Suprapubic skin (tissue), 4 donors: ENCODE results near the gene FYN. TPM values are rescaled to one million over a fixed set of nuclear protein-coding genes. Genes with fewer than 3 reads are reported as not detected.

Source experiments
- DNase-seq, 2 donors: peaks; one replicate each; pipeline ENCODE4 v3.0.0-alpha.2; 2019; ENCODE audit warnings: low spot score in 2 of 2
- H3K27ac ChIP-seq: fragments of 200-600 bp; sonication (generic); one replicate; pipeline ENCODE4 v1.5.1; 2019
- H3K27me3 ChIP-seq: fragments of 200-600 bp; sonication (generic); one replicate; pipeline ENCODE4 v1.5.1; 2019
- H3K36me3 ChIP-seq: fragments of 200-600 bp; sonication (generic); one replicate; pipeline ENCODE4 v1.5.1; 2019
- H3K4me1 ChIP-seq: fragments of 200-600 bp; sonication (generic); one replicate; pipeline ENCODE4 v1.5.1; 2019
- H3K4me3 ChIP-seq: fragments of 200-600 bp; sonication (generic); one replicate; pipeline ENCODE4 v1.5.1; 2019; ENCODE audit warnings: mild to moderate bottlenecking
- H3K9me3 ChIP-seq: fragments of 200-600 bp; sonication (generic); one replicate; pipeline ENCODE4 v1.5.1; 2019
- EP300 ChIP-seq: sonication (generic); formaldehyde crosslinking; IDR thresholded peaks from one replicate; pipeline ENCODE4 v1.6.1; 2017; ENCODE audit warnings: antibody characterized with exemption
- POLR2A ChIP-seq, 2 donors: fragments of 450-650 bp; IDR thresholded peaks; one replicate each; pipeline ENCODE4 v1.6.1; 2017; ENCODE audit warnings: antibody characterized with exemption in 2 of 2, mild to moderate bottlenecking in 2 of 2, moderate library complexity in 2 of 2
- POLR2AphosphoS5 ChIP-seq, 3 donors: sonication (generic); formaldehyde crosslinking; IDR thresholded peaks; one replicate each; pipeline ENCODE4 v1.6.1; 2017; ENCODE audit warnings: antibody characterized with exemption in 3 of 3
- WGBS: methylation state at CpG from one replicate; pipeline ENCODE4 v1.1.5; 2018; 5-methylcytosine and 5-hydroxymethylcytosine counted together
- total RNA-seq, 4 donors: library from RNA; depleted of rRNA; stranded (reverse); fragments of >200 nt; gene quantifications; one replicate each; pipeline ENCODE4 v1.1.0, GENCODE V29; 2016
- TF ChIP-seq, protein P1 (sequence below), 2 donors: fragments of 200-600 bp in 1 of 2; fragments of 450-650 bp in 1 of 2; sonication (generic) in 1 of 2; IDR thresholded peaks; one replicate each; pipeline ENCODE4 v1.5.1; 2016 to 2019; ENCODE audit warnings: antibody characterized with exemption in 2 of 2, mild to moderate bottlenecking in 1 of 2, moderate library complexity in 1 of 2

The FYN gene
- total RNA-seq, 4 donors from 2014 or later, result 36.6 to 89.6 (median 67.3) TPM

- Histone ChIP-seq H3K4me3 (no peak overlapping the region), H3K36me3 (no peaks in the 10 kb centered on the region), H3K4me1 (peaks cover 7% of the 10 kb centered on the region), H3K27me3 (no peaks in the 10 kb centered on the region), H3K9me3 (no peaks in the 10 kb centered on the region), H3K27ac (no peak overlapping the region)
- TF ChIP-seq EP300 (no peak), POLR2AphosphoS5 (IDR thresholded peaks at IDR 0.05) (no peak), POLR2A (IDR thresholded peaks at IDR 0.05) (no peak)
- TF ChIP-seq, protein P1, sequence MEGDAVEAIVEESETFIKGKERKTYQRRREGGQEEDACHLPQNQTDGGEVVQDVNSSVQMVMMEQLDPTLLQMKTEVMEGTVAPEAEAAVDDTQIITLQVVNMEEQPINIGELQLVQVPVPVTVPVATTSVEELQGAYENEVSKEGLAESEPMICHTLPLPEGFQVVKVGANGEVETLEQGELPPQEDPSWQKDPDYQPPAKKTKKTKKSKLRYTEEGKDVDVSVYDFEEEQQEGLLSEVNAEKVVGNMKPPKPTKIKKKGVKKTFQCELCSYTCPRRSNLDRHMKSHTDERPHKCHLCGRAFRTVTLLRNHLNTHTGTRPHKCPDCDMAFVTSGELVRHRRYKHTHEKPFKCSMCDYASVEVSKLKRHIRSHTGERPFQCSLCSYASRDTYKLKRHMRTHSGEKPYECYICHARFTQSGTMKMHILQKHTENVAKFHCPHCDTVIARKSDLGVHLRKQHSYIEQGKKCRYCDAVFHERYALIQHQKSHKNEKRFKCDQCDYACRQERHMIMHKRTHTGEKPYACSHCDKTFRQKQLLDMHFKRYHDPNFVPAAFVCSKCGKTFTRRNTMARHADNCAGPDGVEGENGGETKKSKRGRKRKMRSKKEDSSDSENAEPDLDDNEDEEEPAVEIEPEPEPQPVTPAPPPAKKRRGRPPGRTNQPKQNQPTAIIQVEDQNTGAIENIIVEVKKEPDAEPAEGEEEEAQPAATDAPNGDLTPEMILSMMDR (IDR thresholded peaks at IDR 0.05), result no peak
- DNase-seq, result no peak
- 84% methylated on average over 5 of the region's 7 CpGs for WGBS
These were observed 99.5 kb downstream of the FYN start for GRCh38 chr6:111773501-111774345.

GRCh38 chr6:111772381-111772780 lies 100.9 kb downstream of the FYN start:
- no peak overlapping the region for H3K4me3 ChIP-seq
- peaks cover 7% of the 10 kb centered on the region for H3K4me1 ChIP-seq
- 98% methylated on average over 1 of the region's 1 CpG for WGBS

DNA sequence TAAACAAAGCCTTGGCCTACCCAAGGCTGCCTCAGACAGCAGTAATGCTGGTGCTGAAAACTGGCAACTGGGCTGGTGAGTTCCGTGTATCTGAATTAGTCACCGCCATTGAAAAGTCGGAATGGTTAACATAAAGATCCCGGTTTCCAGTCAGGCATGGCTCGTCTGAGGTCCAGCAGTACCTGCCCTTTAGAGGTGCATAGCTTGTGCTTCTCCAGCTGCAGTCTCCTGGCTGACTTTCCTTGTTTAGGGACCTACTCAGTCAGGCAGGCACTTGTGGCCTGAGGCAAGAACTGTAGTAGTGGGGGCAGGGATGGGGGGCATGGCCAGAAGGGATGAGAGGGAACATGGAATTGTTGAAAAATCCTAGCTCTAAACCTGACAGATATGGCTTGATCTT lies 101.6 kb downstream of the FYN start:
- TF ChIP-seq POLR2AphosphoS5 (IDR thresholded peaks at IDR 0.05), result no peak
- no peak for TF ChIP-seq POLR2A (IDR thresholded peaks at IDR 0.05)
- TF ChIP-seq, protein P1 (IDR thresholded peaks at IDR 0.05), result no peak
- TF ChIP-seq EP300, result no peak
- Histone ChIP-seq H3K36me3 (no peaks in the 10 kb centered on the region), H3K27me3 (no peaks in the 10 kb centered on the region), H3K4me3 (no peak overlapping the region), H3K4me1 (peaks cover 7% of the 10 kb centered on the region), H3K27ac (no peak overlapping the region), H3K9me3 (no peaks in the 10 kb centered on the region)
- 94% methylated on average over 5 of the region's 5 CpGs for WGBS
- no peak for DNase-seq

More at GRCh38 chr6:111772381-111772780, 100.9 kb downstream of the FYN start:
- TF ChIP-seq POLR2A (IDR thresholded peaks at IDR 0.05) (no peak), POLR2AphosphoS5 (IDR thresholded peaks at IDR 0.05) (no peak), EP300 (no peak)
- TF ChIP-seq, protein P1 (IDR thresholded peaks at IDR 0.05), result no peak
- H3K27me3 ChIP-seq, result no peaks in the 10 kb centered on the region
- no peaks in the 10 kb centered on the region for H3K9me3 ChIP-seq
- no peaks in the 10 kb centered on the region for H3K36me3 ChIP-seq
- no peak overlapping the region for H3K27ac ChIP-seq
- no peak for DNase-seq

DNA sequence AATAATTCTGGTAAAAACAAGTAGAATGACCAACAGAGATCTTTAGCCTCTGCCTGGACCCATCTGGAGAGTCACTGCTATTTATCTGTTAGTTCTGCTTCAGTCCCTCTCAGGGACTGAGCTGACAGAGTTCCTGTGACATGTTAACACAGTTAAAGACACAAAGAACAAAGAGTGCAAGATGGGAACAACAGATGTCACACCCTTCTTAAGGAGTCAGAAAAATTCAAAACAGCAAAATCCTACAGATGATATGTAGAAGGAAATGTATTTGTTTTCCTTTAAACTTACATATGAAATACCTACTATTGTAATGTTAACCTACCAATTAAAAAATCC lies 102.2 kb downstream of the FYN start:
- no peaks in the 10 kb centered on the region for H3K9me3 ChIP-seq
- no peak for DNase-seq
- H3K27ac ChIP-seq, result no peak overlapping the region

More for the DNA sequence above, 102.2 kb downstream of the FYN start:
- TF ChIP-seq, protein P1 (IDR thresholded peaks at IDR 0.05), result no peak
- TF ChIP-seq POLR2A (IDR thresholded peaks at IDR 0.05), result no peak
- no peak for TF ChIP-seq POLR2AphosphoS5 (IDR thresholded peaks at IDR 0.05)
- TF ChIP-seq EP300, result no peak
- H3K36me3 ChIP-seq, result no peaks in the 10 kb centered on the region
- peaks cover 5% of the 10 kb centered on the region for H3K4me1 ChIP-seq
- no peak overlapping the region for H3K4me3 ChIP-seq
- H3K27me3 ChIP-seq, result no peaks in the 10 kb centered on the region
